Measurements from ENCODE around the gene ARX. TPM values are rescaled to one million over a fixed set of nuclear protein-coding genes. Genes with fewer than 3 reads are reported as not detected.

The ARX gene
- total RNA-seq, 1 donor from 2014 or later, result not detected

GRCh38 chrX:25020905-25021449 is 5.2 kb upstream of the ARX start:
- no peaks in the 10 kb centered on the region for H3K9me3 Mint-ChIP-seq (ENCODE audit: unreplicated experiment)
- TF ChIP-seq, protein P1, sequence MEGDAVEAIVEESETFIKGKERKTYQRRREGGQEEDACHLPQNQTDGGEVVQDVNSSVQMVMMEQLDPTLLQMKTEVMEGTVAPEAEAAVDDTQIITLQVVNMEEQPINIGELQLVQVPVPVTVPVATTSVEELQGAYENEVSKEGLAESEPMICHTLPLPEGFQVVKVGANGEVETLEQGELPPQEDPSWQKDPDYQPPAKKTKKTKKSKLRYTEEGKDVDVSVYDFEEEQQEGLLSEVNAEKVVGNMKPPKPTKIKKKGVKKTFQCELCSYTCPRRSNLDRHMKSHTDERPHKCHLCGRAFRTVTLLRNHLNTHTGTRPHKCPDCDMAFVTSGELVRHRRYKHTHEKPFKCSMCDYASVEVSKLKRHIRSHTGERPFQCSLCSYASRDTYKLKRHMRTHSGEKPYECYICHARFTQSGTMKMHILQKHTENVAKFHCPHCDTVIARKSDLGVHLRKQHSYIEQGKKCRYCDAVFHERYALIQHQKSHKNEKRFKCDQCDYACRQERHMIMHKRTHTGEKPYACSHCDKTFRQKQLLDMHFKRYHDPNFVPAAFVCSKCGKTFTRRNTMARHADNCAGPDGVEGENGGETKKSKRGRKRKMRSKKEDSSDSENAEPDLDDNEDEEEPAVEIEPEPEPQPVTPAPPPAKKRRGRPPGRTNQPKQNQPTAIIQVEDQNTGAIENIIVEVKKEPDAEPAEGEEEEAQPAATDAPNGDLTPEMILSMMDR (IDR thresholded peaks at IDR 0.05), result peak; percentile 80
- no peak overlapping the region for H3K27ac Mint-ChIP-seq (ENCODE audit: unreplicated experiment)
- peaks cover 91% of the 10 kb centered on the region for H3K27me3 Mint-ChIP-seq (ENCODE audit: unreplicated experiment)
- H3K4me1 Mint-ChIP-seq (ENCODE audit: unreplicated experiment), result peaks cover 33% of the 10 kb centered on the region
- peak overlapping the region; percentile 20 for H3K4me3 Mint-ChIP-seq (ENCODE audit: unreplicated experiment)
- no peaks in the 10 kb centered on the region for H3K36me3 Mint-ChIP-seq (ENCODE audit: unreplicated experiment)
- DNase-seq (ENCODE audit: extremely low spot score, unreplicated experiment), result no peak

GRCh38 chrX:25020391-25020904 is 4.7 kb upstream of the ARX start:
- peaks cover 38% of the 10 kb centered on the region for H3K4me1 Mint-ChIP-seq (ENCODE audit: unreplicated experiment)
- DNase-seq (ENCODE audit: extremely low spot score, unreplicated experiment), result no peak
- H3K9me3 Mint-ChIP-seq (ENCODE audit: unreplicated experiment), result no peaks in the 10 kb centered on the region
- peaks cover 90% of the 10 kb centered on the region for H3K27me3 Mint-ChIP-seq (ENCODE audit: unreplicated experiment)
- no peak overlapping the region for H3K4me3 Mint-ChIP-seq (ENCODE audit: unreplicated experiment)
- no peak overlapping the region for H3K27ac Mint-ChIP-seq (ENCODE audit: unreplicated experiment)
- TF ChIP-seq, protein P1 (IDR thresholded peaks at IDR 0.05), result no peak
- H3K36me3 Mint-ChIP-seq (ENCODE audit: unreplicated experiment), result no peaks in the 10 kb centered on the region

GRCh38 chrX:25019707-25020390 is 4.1 kb upstream of the ARX start:
- TF ChIP-seq, protein P1 (IDR thresholded peaks at IDR 0.05), result no peak
- Mint-ChIP-seq H3K27me3 (ENCODE audit: unreplicated experiment) (peaks cover 90% of the 10 kb centered on the region), H3K36me3 (ENCODE audit: unreplicated experiment) (no peaks in the 10 kb centered on the region), H3K4me1 (ENCODE audit: unreplicated experiment) (peaks cover 41% of the 10 kb centered on the region), H3K27ac (ENCODE audit: unreplicated experiment) (no peak overlapping the region), H3K9me3 (ENCODE audit: unreplicated experiment) (no peaks in the 10 kb centered on the region), H3K4me3 (ENCODE audit: unreplicated experiment) (no peak overlapping the region)
- DNase-seq (ENCODE audit: extremely low spot score, unreplicated experiment), result no peak

DNA sequence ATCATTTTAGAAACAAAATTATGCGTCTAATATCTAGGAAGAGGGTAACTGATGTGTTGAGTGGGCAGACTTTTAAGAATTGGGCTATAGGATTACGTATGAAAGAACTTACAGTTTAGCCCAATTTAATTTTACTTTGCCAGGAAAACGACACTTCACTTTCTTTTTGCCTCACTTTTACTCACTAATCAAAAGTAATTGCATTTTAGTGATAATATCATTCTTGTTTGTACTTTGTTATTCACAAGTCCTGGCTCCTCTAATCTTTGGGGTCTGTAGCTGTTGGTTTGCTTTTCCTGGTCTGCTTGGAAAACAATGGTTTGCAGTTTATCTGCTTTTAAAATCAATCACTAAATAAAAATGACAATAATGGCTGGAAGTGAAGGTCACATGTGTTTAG is 2.9 kb upstream of the ARX start:
- Mint-ChIP-seq H3K27ac (ENCODE audit: unreplicated experiment) (no peak overlapping the region), H3K4me3 (ENCODE audit: unreplicated experiment) (no peak overlapping the region), H3K27me3 (ENCODE audit: unreplicated experiment) (peaks cover 89% of the 10 kb centered on the region), H3K9me3 (ENCODE audit: unreplicated experiment) (no peaks in the 10 kb centered on the region), H3K36me3 (ENCODE audit: unreplicated experiment) (no peaks in the 10 kb centered on the region), H3K4me1 (ENCODE audit: unreplicated experiment) (peaks cover 45% of the 10 kb centered on the region)
- DNase-seq (ENCODE audit: extremely low spot score, unreplicated experiment), result no peak
- TF ChIP-seq, protein P1 (IDR thresholded peaks at IDR 0.05), result no peak

DNA sequence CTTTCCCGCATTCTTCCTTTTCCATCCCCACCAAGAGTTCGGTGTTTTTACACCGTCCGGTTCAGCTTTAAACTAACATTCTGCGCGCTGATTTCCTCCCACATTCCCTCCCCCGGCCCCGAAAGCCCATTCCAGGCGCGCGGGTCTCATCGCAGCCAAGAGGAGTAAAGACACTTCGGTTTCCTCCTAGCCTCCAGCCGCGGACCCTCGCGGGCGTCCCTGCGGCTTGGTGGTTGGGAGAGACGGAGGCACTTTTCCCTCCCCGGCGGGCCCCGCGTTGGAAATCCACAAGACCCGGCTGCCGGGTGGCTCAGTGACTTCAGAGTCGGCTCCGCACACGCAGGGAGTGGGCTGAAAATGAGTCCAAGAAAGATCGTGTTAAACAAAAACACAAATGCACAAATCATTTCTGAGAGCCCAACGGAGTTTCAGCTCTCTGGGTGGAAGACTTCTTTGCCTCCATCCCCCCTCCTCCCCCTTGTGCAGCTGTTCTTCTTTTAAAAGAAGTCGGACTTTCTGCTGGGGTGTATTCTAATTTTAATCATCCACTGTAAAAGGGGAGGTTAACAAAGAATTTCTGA is 2.0 kb upstream of the ARX start:
- H3K4me1 Mint-ChIP-seq (ENCODE audit: unreplicated experiment), result peaks cover 46% of the 10 kb centered on the region
- TF ChIP-seq, protein P1 (IDR thresholded peaks at IDR 0.05), result no peak
- peak overlapping the region; percentile 50 for H3K4me3 Mint-ChIP-seq (ENCODE audit: unreplicated experiment)
- no peak overlapping the region for H3K27ac Mint-ChIP-seq (ENCODE audit: unreplicated experiment)
- no peaks in the 10 kb centered on the region for H3K9me3 Mint-ChIP-seq (ENCODE audit: unreplicated experiment)
- H3K36me3 Mint-ChIP-seq (ENCODE audit: unreplicated experiment), result no peaks in the 10 kb centered on the region
- DNase-seq (ENCODE audit: extremely low spot score, unreplicated experiment), result no peak
- peaks cover 81% of the 10 kb centered on the region for H3K27me3 Mint-ChIP-seq (ENCODE audit: unreplicated experiment)
